NCI-H774 (cell line): ENCODE measurements around the gene UROS.
A peak's percentile ranks its signal among the peaks of the same experiment; 100 is the strongest.

Experiments used
- DNase-seq: peaks from one replicate; lab custom pipeline; 2025; lab: John Stamatoyannopoulos, UW

The UROS gene

GRCh38 chr10:125762692-125763648, 60.1 kb downstream of the UROS start:
- no peak for DNase-seq

GRCh38 chr10:125761961-125762360, 61.1 kb downstream of the UROS start:
- no peak for DNase-seq

- DNase-seq, result no peak
Measured at GRCh38 chr10:125757742-125758141, 65.3 kb downstream of the UROS start.

- DNase-seq, result no peak
Measured at GRCh38 chr10:125756853-125757487, 66.1 kb downstream of the UROS start.

GRCh38 chr10:125756196-125756595, 66.9 kb downstream of the UROS start:
- peak; percentile 56 for DNase-seq

GRCh38 chr10:125747417-125747816, 75.6 kb downstream of the UROS start:
- no peak for DNase-seq

GRCh38 chr10:125744909-125745308, 78.1 kb downstream of the UROS start:
- DNase-seq, result no peak

- DNase-seq, result no peak
Measured at GRCh38 chr10:125742465-125742864, 80.6 kb downstream of the UROS start.

GRCh38 chr10:125739994-125740679, 82.9 kb downstream of the UROS start:
- no peak for DNase-seq
